Measurements from ENCODE around the gene CASKIN2.

GRCh38 chr17:75516255-75516618 is 900 bp upstream of the CASKIN2 start, which contains the start of gene TSEN54:
- no peak for TF ChIP-seq EZH2 (optimal IDR thresholded peaks at IDR 0.05; ENCODE audit: low read depth, low read length)
- TF ChIP-seq CTCF (IDR thresholded peaks at IDR 0.05; ENCODE audit: low read length): no peak

Data from MM.1S (cell line).